ENCODE measurements around the gene GPLD1.

Gene GPLD1

DNA sequence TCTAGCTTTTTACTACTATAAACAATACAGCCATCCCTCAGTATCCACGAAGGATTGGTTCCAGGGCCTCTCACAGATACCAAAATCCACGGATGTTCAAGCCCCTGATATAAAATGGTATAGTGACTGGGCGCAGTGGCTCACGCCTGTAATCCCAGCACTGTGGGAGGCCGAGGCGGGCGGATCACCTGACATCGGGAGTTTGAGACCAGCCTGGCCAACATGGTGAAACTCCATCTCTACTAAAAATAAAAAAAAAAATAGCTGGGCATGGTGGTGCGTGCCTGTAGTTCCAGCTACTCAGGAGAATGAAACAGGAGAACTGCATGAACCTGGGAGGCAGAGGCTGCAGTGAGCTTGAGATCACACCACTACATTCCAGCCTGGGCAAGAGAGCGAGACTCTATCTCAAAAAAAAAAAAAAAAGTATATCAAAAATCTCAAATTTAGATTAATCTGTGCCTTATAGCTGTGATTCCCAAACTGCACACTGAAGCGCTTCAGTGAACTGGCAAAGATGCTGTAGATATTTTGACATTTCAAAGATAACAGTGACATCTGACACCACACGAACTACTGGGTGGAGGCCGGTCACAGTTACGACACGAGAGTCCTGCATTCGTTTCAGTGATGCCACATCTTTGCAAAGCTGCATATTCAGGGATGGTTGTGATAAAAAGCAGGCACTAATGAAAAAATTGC, 48.3 kb downstream of the GPLD1 start:
- Histone ChIP-seq H3K27ac (ENCODE audit: poor library complexity, severe bottlenecking) (no peak overlapping the region), H3K27me3 (ENCODE audit: insufficient read depth, poor library complexity, severe bottlenecking) (no peaks in the 10 kb centered on the region), H3K4me3 (ENCODE audit: severe bottlenecking) (no peak overlapping the region), H3K9me3 (ENCODE audit: severe bottlenecking) (no peaks in the 10 kb centered on the region), H3K4me1 (ENCODE audit: insufficient read depth, poor library complexity, severe bottlenecking) (no peaks in the 10 kb centered on the region), H3K36me3 (ENCODE audit: low read depth) (no peaks in the 10 kb centered on the region)
- ATAC-seq (ENCODE audit: low read depth) (no peak), DNase-seq (ENCODE audit: low spot score) (no peak)
- TF ChIP-seq, protein P1, sequence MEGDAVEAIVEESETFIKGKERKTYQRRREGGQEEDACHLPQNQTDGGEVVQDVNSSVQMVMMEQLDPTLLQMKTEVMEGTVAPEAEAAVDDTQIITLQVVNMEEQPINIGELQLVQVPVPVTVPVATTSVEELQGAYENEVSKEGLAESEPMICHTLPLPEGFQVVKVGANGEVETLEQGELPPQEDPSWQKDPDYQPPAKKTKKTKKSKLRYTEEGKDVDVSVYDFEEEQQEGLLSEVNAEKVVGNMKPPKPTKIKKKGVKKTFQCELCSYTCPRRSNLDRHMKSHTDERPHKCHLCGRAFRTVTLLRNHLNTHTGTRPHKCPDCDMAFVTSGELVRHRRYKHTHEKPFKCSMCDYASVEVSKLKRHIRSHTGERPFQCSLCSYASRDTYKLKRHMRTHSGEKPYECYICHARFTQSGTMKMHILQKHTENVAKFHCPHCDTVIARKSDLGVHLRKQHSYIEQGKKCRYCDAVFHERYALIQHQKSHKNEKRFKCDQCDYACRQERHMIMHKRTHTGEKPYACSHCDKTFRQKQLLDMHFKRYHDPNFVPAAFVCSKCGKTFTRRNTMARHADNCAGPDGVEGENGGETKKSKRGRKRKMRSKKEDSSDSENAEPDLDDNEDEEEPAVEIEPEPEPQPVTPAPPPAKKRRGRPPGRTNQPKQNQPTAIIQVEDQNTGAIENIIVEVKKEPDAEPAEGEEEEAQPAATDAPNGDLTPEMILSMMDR (IDR thresholded peaks at IDR 0.05; ENCODE audit: poor library complexity, severe bottlenecking): no peak

DNA sequence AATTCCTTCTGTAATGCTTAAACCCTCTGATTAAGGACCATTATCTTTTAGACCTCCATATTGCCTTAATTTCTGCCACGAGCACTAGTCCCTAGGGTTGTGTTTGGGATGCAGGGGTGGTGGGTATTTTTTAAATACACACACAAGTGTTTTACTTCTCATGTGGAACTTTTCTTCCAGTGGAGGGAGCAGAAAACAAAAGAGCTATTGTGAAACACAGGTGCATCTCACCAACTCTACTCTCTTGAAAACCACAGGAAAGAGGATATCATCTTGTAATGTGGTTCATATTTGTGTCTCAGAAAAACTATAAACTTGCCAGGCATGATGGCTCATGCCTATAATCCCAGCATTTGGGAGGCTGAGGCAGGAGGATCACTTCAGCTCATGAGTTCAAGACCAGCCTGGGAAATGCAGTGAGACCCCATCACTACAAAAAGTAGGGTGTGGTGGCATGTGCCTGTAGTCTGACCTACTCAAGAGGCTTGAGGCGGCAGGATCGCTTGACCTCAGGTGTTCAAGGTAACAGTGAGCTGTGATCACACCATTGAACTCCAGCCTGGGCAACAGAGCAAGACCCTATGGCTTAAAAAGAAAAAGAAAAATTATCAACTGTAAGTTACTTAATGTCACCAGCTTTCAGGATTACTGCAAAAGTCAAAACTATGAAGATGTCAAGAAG, 49.4 kb downstream of the GPLD1 start:
- no peaks in the 10 kb centered on the region for H3K9me3 ChIP-seq (ENCODE audit: severe bottlenecking)
- H3K4me3 ChIP-seq (ENCODE audit: severe bottlenecking): no peak overlapping the region
- H3K4me1 ChIP-seq (ENCODE audit: insufficient read depth, poor library complexity, severe bottlenecking): no peaks in the 10 kb centered on the region
- no peaks in the 10 kb centered on the region for H3K36me3 ChIP-seq (ENCODE audit: low read depth)
- TF ChIP-seq, protein P1 (IDR thresholded peaks at IDR 0.05; ENCODE audit: poor library complexity, severe bottlenecking): no peak
- no peak overlapping the region for H3K27ac ChIP-seq (ENCODE audit: poor library complexity, severe bottlenecking)
- no peaks in the 10 kb centered on the region for H3K27me3 ChIP-seq (ENCODE audit: insufficient read depth, poor library complexity, severe bottlenecking)
- ATAC-seq (ENCODE audit: low read depth) (no peak), DNase-seq (ENCODE audit: low spot score) (no peak)

DNA sequence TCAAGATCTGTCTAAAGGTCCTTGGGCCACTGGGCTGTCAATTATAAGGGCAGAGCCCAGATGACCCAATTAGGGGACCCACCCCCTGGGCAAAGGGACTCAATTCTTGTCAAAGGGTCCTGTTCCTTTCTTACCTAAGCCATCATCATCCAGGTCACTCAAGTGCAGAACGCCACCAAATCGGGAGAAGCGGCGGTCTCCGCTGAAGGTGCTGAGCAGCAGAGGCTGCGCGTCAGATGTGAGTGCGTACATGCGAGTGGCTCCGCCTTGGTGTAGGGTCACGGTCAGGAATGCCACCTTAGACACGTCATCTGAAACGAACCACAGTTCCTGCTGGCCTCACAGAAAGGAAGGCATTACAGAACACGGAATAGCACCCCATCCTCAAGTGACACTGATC, 52.4 kb downstream of the GPLD1 start:
- no peaks in the 10 kb centered on the region for H3K36me3 ChIP-seq (ENCODE audit: low read depth)
- no peak overlapping the region for H3K4me3 ChIP-seq (ENCODE audit: severe bottlenecking)
- no peaks in the 10 kb centered on the region for H3K9me3 ChIP-seq (ENCODE audit: severe bottlenecking)
- ATAC-seq (ENCODE audit: low read depth): no peak
- H3K27me3 ChIP-seq (ENCODE audit: insufficient read depth, poor library complexity, severe bottlenecking): no peaks in the 10 kb centered on the region
- no peak for DNase-seq (ENCODE audit: low spot score)
- TF ChIP-seq, protein P1 (IDR thresholded peaks at IDR 0.05; ENCODE audit: poor library complexity, severe bottlenecking): no peak
- no peaks in the 10 kb centered on the region for H3K4me1 ChIP-seq (ENCODE audit: insufficient read depth, poor library complexity, severe bottlenecking)
- H3K27ac ChIP-seq (ENCODE audit: poor library complexity, severe bottlenecking): no peak overlapping the region

DNA sequence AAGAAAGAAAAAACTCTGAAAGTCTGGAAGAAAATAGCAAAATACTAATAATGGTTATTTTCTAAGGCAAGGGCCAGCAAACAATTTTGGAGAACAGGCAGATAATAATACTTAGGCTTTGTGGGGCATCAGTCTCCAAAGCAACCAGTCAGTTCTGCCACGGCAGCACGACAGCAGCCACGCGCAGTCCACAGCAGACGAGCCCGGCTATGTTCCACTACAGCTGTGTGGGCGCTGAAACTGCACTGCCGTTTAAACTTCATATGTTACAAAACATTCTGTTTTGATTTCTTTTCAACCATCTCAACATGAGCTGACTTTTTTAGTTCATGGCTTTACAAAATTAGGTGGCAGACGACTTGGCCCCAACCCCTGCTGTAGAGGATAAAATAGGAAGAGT, 56.8 kb downstream of the GPLD1 start:
- no peaks in the 10 kb centered on the region for H3K27me3 ChIP-seq (ENCODE audit: insufficient read depth, poor library complexity, severe bottlenecking)

More for the DNA sequence above, 56.8 kb downstream of the GPLD1 start:
- Histone ChIP-seq H3K36me3 (ENCODE audit: low read depth) (no peaks in the 10 kb centered on the region), H3K4me3 (ENCODE audit: severe bottlenecking) (no peak overlapping the region), H3K4me1 (ENCODE audit: insufficient read depth, poor library complexity, severe bottlenecking) (peaks cover 5% of the 10 kb centered on the region), H3K9me3 (ENCODE audit: severe bottlenecking) (no peaks in the 10 kb centered on the region), H3K27ac (ENCODE audit: poor library complexity, severe bottlenecking) (no peak overlapping the region)
- ATAC-seq (ENCODE audit: low read depth): no peak
- no peak for DNase-seq (ENCODE audit: low spot score)
- TF ChIP-seq, protein P1 (IDR thresholded peaks at IDR 0.05; ENCODE audit: poor library complexity, severe bottlenecking): no peak
